Astrocyte of the spinal cord (primary cell): ENCODE measurements around the gene VSX2.

Experiments
- DNase-seq: peaks from one replicate; pipeline ENCODE4 v3.0.0; 2011; ENCODE audit warnings: low read depth, low spot score
- H3K4me3 ChIP-seq: 2 replicates; pipeline ENCODE4 v1.5.1; 2011; ENCODE audit warnings: low read depth, mild to moderate bottlenecking, low read length, moderate library complexity
- in situ Hi-C: cut with HindIII; loops from 2 replicates; pipeline ENCODE4 v1.10.0; 2017; ENCODE audit warnings: low sequenced_read_pairs
- TF ChIP-seq, protein P1 (sequence below): IDR thresholded peaks from 2 replicates; pipeline ENCODE4 v1.5.1; 2012; ENCODE audit warnings: low read depth, mild to moderate bottlenecking, low read length, inconsistent platforms

Gene VSX2

DNA sequence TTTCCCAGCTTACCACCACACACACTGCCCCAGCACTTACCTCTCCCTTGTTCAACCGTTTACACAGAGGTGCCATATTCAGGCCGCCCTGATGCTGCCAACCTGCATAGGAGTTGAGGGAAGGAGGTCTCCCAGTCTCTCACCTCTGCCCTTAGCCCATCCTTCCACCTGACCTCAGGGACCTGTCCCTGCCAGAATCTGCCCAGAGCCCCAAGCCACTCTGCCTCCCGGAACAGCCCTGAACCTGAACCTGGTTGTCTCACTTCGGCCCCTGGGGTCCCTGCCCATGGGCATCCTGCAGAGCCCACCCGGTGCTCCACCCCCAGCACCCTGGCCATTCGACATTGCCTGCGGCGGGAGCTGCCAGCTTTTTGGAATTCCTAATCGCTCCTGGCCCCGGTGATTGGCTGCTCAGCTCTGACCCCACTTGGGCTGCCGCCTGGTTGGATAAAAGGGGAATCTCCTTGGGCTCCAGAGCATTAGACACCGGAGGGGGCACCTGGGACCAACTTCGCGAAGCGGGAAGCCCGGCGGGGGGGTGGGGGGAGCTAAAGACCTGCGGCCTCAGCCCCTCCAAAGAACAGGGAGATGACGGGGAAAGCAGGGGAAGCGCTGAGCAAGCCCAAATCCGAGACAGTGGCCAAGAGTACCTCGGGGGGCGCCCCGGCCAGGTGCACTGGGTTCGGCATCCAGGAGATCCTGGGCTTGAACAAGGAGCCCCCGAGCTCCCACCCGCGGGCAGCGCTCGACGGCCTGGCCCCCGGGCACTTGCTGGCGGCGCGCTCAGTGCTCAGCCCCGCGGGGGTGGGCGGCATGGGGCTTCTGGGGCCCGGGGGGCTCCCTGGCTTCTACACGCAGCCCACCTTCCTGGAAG is at the start of gene VSX2:
Gene VSX2 (plus strand): TSS at position 476 of the 874 bp plus-strand sequence. CDS start 113 bp downstream, at position 589.
- no peak within 1 kb of the TSS for H3K4me3 ChIP-seq
- in situ Hi-C loops: no loop called here
- no peak for DNase-seq

DNA sequence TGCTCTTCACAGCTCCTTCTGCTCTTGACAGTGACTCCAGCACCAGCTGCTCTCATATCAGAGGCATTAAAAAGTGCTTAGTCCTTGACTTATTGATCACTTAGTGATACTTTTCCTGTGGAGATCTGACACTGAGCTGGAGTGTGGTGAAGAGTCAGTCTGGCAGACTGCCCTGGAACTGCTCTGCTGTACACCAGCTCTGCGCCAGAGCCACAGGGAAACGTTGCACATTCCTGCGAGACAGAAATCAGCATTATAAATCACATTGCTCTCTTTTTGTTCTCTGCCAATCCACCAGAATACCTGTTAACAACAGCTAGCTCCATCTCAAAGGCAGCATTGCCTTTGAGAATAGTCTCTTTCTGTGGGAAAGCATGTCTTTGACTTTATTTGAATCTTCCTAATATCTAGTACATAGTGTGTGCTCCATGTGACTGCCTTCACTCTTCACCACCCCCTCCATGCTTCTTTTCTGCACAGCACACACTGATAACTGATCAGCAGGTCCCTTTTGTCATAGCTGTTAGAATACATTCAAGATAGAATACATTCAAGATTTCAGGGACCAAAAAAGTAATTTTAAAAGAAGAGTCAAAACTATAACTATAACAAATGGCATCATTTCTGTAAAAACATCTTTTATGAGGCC is 48.2 kb upstream of the VSX2 start:
- in situ Hi-C loops: no loop called here
- TF ChIP-seq, protein P1, sequence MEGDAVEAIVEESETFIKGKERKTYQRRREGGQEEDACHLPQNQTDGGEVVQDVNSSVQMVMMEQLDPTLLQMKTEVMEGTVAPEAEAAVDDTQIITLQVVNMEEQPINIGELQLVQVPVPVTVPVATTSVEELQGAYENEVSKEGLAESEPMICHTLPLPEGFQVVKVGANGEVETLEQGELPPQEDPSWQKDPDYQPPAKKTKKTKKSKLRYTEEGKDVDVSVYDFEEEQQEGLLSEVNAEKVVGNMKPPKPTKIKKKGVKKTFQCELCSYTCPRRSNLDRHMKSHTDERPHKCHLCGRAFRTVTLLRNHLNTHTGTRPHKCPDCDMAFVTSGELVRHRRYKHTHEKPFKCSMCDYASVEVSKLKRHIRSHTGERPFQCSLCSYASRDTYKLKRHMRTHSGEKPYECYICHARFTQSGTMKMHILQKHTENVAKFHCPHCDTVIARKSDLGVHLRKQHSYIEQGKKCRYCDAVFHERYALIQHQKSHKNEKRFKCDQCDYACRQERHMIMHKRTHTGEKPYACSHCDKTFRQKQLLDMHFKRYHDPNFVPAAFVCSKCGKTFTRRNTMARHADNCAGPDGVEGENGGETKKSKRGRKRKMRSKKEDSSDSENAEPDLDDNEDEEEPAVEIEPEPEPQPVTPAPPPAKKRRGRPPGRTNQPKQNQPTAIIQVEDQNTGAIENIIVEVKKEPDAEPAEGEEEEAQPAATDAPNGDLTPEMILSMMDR: no peak
- DNase-seq: no peak
- H3K4me3 ChIP-seq: no peak overlapping the region

More for the DNA sequence above, at the start of gene VSX2:
- TF ChIP-seq, protein P1: no peak

DNA sequence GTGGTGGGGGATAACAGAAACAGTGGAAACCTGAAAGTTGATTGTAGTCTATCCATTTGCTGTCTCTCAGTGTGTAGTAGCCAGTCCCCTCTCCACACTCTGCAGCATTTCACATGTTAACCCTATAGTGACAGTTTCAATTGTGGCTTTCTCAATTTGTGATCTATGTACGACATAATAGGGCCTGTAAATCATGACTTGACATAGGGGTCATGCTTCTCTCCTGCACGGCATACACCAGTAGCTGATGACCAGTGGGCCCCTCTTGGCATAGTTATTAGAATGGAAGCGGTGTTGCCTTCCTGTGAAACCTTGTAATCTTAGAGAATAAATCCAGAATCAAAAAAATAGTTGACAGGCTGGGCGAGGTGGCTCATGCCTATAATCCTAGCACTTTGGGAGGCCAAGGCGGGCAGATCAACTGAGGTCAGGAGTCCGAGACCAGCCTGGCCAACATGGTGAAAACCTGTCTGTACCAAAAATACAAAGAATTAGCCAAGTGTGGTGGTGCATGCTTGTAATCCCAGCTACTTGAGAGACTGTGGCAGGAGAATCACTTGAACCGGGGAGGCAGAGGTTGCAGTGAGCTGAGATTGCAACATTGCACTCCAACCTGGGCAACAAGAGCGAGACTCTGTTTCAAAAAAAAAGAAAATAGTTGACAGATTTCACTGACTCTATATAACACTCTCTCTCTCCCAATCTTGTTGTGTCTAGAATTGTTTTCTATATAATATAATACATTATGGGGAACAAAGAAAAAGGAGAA is 44.6 kb upstream of the VSX2 start:
- H3K4me3 ChIP-seq: no peak overlapping the region
- in situ Hi-C loops: no loop called here
- TF ChIP-seq, protein P1: no peak
- DNase-seq: no peak

DNA sequence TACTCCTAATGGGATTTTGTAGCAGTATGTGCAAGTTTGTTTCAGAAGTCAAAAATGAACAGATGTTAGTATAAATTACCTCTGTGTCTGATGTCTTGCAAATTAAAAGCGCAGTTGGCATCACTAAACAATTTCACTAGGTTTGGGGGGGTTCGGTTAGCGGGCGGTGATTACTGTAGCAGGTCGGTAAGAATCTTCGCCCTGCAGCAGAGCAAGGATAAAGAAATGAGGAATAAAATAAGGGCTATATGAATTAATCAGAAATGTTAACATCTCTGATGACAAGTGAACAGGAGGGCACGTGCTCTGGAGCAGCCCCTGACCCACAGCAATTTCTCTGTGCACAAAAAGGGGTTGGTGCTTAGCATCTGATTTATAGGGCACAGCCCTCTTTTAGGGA is 43.6 kb upstream of the VSX2 start:
- no peak for DNase-seq

DNA sequence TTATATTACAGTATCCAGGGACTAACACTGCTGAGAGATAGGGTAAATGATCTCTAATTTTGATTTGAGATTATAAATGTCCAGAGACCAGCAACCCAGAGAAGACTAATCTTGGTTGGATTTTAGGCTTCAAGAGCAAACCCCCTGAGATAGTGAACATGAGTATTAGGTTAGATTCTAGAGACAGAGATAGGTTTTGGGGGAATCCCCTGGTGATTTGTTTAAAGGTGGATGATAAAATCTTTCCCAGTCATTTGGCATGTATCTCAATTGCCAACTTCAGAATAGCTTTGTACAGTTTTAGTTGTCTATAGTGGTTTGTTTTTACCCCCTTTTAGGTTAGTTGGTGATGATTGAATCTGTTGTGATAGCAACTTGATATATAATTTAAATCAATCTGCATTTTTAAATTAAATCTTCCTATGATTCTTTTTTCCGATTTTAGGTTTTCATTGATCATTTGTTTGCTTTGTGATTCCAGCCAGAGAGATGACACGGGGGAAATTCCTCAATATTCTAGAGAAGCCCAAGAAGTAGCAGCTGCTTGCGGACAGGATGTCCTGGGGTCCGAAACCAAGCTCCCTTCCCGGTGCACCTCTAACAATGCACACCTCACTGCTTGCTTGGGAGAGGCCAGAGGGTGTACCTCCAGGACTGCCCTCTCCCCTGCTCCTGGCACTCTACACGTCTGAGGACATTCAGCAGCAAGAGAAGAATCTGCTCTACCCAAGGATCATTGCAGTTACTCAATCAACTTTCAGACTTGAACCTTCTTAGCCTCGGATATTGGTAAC is 40.6 kb upstream of the VSX2 start:
- in situ Hi-C loops: no loop called here
- H3K4me3 ChIP-seq: no peak overlapping the region
- TF ChIP-seq, protein P1: no peak
- DNase-seq: no peak

More for the DNA sequence above, 43.6 kb upstream of the VSX2 start:
- H3K4me3 ChIP-seq: no peak overlapping the region
- in situ Hi-C loops: no loop called here
- TF ChIP-seq, protein P1: no peak

DNA sequence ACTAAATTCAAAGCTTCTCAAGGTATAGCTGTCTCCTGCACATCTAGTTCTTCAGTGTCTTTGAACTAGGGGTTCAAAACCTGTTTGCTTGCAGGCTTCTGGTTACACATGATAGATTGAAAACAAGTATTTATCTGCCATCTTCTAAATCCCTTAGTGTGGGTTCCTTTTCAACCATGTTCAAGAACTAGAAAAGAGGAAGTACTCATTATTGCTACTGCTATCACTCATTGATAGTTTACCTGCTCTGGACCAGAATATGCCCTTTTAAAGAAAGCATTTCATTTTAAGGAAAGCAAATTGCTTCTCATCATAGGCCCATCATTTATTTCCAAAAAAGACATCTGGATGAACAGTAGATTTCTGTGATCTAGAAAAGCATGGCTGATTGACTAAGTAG is 37.1 kb upstream of the VSX2 start:
- in situ Hi-C loops: no loop called here
- no peak overlapping the region for H3K4me3 ChIP-seq
- no peak for DNase-seq
- TF ChIP-seq, protein P1: no peak
